ENCODE measurements around the gene CA10. TPM values are rescaled to one million over a fixed set of nuclear protein-coding genes. Genes with fewer than 3 reads are reported as not detected.
A peak's percentile ranks its signal among the peaks of the same experiment; 100 is the strongest.

Gene CA10
- total RNA-seq, 1 donor from 2014 or later, result 5.0 TPM

DNA sequence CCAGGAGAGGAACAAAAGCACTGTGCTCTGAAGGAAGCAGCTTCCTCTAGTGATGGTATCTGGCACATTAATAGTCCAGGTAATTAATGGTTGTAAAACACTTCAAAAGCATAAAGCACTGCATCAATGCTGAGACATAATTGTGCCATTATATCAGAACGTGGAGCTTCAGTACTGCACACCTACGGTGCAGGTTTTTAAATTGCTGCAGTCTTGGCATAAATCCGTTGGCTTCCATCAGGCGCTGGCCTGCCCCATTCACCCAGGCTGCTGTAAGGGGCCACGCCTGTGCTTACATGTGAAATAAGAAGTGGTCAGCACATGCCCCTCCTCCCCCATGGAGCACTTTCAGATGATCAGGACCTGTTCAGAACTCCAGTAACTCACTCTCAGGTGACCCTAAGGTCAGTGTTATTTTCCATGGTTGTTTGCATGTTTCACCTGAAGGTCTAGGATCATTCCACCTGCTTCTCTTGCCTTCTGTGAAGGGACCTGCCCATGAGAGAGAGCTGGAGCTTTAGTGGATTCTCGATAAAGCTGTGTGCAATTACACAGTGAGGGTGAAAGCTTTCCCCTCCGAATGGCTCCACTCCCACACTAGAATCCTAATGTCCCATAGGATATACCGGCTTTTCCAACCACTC, 345.3 kb downstream of the CA10 start:
- no peak for DNase-seq

DNA sequence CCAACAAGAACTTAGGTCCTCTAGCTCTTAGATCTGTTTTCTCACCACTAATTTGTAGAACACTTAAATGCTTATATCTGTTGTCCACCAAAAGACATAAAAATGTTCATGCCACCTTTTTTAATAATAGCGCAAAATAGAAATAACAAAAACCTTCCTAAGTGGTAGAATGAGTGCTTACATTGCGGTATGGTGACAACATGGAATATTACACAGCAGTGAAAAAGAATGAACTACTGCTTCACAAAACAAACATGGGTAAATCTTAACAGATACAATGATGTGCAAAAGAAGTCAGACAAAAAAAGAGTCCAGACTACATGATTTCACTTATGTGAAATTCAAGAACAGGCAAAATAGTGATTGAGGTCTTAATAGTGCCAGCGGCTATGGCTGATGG, 351.1 kb downstream of the CA10 start:
- DNase-seq, result no peak

DNA sequence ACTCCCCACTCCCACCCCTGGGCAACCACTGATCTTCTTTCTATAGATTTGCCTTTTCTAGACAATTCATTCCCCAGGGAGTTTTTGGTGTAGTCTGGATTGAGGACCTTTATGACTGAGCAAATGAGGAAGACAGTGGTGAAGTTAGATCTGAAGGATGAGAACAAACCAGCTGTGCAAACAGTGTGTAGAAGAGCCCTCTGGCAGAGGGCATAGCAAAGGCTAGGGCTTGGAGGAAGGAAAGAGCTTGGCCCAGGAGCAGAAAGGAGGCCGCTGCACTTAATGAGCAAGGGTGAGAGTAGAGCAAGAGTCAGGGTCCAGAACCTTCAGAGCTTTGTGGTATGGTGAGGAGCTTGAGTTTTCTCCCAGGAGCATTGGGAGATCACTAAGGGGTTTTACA, 352.7 kb downstream of the CA10 start:
- DNase-seq, result no peak

DNA sequence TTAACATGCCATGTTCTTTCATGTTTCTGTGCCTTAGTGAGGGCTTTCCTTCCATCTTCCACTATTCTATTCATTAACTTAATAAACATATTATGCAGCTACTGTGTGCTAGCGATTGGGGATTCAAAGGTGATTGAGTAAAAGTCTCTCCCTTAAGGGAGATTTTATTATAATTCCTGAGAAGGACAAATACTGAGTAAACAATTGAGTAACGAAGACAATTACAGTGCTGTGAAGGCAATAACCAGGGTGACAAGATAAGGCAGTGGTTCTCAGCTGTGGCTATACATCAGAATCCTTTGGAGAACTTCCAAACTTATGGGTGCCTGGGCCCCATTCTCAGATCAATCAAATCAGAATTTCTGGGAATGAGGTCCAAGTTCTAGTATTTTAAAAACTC, 353.3 kb downstream of the CA10 start:
- DNase-seq, result no peak

DNA sequence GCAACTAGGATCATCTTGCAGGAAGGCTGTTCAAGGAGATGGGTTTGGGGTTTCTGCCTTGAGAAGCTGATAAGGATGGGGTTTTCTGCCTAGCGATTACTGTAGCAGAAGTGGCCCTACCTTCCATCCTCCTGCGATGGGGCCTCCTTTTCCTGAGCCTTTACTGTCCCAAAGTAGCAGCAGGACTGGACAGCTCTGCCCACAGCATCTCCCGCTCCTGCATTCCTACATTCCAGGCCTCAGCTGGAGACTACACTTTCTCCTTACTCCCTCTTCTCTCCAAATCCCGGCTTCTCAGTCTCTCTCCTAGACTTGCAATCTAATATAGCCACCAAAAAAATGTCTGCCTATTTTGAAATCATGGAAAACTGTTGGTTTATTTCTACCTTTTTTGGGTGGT, 355.4 kb downstream of the CA10 start:
- no peak for DNase-seq

DNA sequence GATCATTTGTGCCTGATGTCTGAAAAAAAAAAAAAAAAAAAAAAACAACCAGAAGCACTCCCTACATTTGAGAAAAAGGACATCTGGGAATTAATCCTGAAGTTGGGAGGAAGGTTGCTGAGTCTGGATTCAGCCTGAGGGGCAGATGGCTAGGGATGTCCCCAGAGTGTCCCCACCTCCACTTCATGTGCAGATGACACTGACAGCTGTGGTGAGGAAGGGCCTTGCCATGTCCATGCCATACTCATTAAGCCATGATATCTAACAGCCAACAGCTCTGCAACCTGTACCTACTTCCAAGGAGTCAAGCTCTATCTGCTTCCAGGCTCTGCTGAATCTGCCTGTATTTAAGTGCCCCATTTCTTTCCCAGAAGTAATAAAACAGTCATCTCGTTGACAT, 356.0 kb downstream of the CA10 start:
- no peak for DNase-seq

DNA sequence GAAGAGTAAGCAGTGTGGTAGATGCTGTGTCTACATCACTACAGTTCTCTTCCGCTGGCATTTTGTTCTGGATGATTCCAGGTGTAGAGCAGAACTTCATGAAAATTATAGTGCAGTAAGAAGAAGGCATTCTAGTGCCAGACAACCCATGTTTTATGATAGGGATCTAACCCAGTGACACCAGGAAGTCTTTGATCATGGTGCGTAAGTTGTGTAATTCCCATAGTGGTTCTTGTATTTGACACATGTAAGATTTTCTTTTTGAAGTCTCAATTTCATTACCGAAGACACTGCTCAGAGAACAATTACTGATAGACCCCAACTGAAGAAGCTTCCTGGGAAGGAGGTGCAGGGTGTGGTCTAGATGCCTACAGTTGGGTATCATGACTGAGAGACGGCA, 356.9 kb downstream of the CA10 start:
- DNase-seq, result no peak

DNA sequence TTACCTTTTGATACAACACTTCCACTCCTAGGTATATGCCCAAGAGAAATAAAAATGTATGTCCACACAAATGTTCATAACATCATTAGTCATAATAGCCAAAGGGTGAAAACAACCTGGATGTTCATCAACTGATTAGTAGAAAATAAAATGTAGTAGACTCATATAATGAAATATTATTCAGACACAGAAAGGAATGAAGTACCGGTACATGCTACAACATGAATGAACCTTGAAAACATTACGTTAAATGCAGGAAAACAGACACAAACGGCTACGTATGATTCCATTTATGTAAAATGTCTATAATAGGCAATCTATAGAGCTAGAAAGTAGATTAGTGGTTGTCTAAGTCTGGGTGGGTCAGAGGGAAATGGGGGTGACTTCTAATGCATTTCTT, 358.5 kb downstream of the CA10 start:
- DNase-seq, result no peak

DNA sequence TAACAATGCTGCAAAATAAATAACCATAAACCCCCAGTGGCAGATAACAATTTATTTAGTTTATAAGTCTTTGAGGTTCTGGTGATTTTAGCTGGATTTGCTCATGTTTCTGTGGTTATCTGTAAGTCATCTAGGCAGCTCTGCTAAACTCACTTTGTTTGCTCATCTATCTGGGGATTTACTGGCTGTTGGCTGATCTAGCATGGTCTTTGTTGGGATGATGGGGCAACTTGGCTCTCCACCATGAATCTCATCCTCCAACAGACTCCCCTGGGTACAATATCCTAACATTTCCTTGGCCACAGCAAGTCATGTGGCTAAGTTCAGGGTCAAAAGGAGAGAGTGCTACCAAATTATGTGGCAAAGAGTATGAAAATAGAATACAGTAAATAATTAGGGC, 359.3 kb downstream of the CA10 start:
- no peak for DNase-seq

DNA sequence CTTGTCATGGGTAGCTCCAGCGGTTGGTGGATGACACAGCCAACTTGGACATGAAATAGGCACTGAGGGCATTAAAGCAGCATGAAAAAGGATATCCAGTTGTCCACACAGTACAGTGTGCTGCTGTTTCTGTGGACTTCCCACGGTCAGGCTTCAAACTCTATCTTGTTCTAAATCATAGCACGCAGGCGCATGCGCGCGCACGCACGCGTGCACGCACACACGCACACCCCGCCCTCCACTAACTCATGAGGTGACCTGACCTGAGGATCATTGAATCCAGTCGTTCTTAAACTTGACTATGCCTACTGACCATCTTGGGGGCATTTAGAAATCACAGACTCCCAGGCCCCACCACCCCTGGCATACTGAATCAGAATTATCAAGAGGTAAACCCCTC, 361.4 kb downstream of the CA10 start:
- DNase-seq, result no peak

DNA sequence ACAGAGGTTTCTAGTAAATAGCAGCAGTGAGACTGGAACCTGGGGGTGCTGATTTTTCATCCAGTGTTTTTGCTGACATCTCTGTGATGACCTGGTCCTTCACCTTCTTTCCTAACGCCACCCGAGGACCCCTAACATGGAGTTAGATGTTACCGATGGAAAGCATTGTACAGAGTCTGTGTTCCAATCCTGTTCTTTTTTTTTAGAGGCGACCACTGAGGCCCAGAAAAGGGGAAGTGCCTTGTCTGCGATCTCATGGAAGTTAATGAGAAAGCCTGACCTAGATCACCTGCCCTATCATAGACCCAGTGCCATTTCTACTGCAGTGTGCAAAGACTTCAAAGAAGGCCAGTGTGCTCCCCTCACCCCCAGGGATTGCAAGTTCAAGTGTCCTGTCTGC, 362.5 kb downstream of the CA10 start:
- no peak for DNase-seq

DNA sequence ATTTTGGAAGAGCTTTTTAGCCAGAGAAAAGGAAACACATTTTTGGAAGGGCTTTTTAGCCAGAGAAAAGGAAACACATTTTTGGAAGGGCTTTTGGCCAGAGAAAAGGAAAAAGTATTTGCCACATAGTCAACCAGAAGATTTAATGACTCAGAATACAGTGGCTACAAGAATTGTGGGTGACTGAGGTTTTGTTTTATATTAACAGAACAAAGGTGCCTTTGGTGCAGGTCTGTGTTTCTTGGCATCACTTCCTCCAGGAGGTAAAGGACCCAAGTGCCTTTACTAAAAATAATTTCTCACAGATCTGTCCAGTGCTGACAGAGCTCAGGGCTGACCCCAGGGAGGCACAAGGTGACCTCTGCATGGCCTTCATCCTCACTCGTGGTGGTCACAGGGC, 363.1 kb downstream of the CA10 start:
- no peak for DNase-seq

DNA sequence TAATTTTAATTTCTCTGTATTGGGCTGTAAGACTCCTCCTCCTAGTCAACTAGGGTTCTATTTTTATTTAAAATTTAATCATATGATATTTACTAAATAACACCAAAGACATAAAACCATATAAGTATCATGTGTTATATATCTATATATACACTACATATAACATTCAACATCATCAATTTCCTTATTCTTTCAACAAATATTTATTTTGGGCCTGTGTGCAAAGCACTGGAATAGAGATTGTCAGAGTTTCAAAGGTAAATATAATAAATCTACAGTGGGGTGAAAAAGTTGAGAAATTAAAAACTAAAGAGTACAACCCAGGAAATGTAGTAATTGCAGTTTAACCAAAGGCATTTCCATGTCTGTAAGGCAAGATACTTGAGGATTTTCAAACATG, 364.0 kb downstream of the CA10 start:
- DNase-seq, result no peak

DNA sequence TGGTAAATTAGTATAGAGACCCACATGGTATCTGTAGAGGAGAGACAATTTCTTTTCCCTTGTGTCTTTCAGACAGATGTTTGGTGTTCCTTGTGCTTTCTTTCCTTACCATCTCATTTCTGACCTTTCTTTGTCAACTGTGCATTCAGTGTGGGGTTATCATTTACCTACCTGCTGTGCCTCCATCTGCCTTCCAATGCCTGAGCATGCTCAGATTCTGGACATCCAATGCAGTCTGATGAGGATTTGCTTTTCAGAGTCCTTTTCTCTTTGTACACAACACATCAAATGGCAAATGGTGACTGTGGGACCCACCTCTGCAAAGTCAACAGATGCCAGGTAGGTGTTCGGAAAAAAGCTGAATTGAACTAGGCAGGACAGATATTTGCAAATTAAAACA, 364.8 kb downstream of the CA10 start:
- no peak for DNase-seq

DNA sequence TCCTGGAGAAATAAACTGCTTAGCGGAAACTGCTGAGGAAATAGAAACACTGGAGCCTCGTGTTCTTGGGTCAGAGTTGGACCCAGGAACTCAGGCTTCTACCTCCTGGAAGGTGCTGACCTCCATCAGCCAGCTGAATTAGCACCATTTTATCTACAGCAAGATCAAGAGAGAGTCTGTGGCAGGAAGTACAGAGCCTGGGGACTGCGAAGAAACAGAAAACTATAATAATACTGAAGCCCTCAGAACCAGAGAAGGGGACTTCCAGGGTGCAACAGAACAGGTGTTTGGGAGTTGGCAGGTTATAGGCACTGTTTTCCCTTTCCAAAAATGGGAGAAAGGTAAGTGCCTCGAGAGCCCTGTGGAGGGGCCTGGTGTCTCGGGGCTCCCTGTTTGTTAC, 379.7 kb downstream of the CA10 start:
- DNase-seq, result no peak

DNA sequence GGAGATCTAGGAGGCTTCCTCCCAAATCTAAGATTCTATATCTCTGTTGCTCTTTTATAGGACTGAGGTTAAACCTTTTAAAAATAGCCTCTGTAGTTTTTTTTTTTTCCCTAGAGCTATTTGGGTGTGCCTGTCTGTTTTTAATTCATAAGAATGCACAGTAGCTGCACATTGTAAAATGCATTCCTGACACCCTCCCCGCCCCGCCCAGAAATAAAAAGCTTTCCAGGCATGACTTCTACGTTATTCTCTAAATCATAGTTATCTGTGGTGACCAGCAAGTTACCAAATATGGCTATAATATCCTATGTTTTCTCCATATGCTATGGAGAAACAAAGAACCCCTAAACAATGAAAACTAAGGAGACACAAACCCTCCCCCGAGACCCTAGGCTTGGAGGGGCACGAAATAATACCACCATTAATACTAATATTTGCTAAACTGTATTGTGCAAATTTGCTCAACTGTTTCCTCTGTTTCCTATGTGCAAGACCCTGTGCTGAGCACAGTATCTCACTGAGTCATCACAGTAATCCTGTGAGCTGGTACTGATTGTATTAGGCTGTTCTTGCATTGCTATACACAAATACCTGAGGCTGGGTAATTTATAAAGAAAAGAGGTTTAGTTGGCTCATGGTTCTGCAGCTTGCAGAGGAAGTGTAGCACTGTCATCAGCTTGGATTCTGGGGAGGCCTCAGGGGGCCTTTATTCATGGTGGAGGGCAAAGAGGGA, 388.3 kb downstream of the CA10 start:
- DNase-seq, result no peak

DNA sequence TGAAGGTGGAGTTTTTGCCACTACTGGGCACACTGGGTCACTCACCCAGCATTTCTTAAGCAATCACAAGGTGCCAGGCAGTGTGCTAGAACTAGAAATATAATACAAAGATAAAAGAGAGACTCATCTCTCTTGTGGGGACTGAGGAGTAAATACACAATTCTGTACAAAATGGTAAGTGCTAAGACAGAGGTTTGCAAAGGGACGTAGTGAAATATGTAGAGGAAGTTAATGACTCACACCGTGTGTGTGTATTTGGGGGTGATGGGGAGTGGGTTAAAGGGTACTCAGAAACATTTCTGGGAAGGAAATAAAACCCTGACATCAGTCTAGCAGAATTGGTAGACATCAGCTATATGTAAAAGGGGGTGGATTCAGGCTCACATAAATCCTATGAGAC, 389.3 kb downstream of the CA10 start:
- no peak for DNase-seq

DNA sequence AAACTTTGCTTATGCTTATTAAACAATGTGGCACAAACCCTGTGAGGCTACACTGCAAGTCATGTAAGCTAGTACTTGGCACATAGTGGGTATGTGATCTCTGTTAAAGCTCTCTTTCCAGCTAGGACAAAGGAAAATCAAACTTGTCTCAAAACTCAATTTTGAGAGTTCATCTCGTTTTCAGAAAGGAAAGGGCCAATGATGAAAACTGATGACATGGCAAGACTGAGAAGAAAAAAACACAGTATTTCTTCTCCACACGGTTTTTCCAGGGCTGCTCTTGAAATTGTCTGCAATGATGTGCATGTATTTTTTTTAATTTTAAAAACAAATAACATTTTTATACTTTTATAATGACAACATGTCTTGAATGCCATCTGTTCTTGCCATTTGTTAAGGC, 389.8 kb downstream of the CA10 start:
- DNase-seq, result no peak

DNA sequence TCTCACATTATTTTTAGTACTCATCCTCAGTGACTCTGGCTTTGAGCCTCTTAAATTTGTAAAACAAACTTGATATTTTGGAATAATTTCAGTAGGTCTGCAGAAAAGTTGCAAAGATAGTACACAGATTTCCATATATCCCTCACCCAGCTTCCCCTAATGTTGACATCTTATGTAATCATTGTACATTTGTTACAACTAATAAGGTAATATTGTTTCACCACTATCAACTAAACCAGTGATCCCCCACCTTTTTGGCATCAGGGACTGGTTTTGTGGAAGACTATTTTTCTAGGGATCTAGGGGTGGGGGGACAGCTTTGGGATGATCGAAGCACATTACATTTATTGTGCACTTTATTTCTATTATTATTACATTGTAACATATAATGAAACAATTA, 391.2 kb downstream of the CA10 start:
- DNase-seq, result no peak

DNA sequence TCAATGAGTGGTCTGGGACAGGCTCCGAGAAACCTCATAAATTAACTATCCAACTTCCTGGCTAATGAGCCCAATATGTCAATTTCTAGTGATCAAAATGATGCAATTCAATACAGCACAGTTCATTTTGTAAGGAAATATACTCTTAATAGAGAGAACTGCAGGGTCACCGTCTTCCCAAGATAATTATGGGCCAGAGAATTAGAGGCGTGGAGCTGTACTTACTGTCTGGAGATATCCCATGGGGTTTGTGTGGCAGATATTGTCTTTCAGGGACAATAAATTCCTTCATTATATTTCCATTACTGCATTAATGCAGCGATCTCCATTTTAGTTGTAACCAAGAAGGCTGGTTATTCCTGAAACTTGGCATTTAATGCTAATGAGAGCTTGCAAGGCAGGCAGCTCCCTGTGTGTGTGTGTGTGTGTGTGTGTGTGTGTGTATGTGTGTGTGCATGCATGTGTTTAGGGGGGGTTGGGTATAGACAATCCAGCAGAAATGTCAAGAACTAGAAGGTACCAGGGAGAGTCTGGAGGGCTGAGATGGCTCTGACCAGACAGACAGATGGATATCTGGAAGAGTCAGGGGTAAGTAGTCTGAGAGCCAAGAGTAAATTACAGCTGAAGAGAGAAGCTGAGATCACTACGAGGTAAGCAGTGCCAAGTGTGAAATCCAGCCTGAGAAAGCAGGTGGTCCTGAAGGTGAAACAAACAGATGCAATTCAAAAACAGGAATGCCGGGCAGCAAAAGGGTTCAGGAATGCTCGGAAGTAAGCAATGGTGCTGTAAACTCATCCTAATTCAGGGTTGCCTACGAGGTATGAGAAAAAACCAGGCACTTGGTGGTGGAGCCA, 393.0 kb downstream of the CA10 start:
- DNase-seq, result no peak

DNA sequence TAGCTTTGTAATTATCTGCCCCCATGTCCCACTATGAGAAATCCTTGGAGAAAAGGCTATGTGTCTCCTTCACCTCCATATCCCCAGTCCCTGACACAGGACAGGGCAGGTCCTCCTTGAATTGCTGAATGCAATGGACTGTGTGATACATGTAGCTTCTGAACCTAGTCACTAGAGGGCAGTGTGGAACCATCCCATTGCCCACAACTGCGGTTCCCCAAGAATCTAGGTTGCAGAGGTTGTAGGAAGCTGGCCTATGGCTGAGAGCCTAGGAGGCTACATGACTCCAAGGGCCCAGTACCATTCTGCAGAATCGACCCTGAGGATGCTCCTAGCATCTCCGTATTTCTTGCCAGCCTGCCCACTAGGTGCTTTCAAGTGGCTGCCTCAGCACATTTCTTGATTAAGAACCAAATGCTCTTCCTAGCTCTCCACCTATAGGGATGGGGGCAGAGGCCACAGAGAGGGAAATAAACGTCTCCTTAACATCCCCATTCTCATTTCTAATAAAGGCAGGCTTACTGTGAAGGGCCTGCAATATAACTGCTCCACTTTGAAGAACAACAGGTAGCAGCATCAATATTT, 394.0 kb downstream of the CA10 start:
- DNase-seq, result peak; percentile 24

DNA sequence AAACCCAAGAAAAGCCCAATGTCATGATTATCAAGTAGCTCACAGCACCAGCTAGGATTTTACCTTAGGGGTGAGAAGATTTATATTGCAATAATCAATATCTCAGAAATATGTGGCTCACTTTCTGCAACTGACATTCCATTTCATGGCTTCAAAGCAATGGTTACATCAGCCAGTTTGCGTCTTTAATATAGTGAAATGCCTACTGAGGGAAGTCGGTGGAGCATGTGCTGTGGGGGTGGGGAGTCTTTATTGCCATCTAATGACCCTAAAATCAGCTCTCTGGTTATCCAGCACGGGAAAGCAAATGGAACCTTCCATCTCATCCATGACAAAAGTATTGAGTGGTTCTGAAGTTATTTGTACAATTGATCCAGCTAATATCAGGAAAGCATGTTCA, 395.5 kb downstream of the CA10 start:
- DNase-seq, result no peak

DNA sequence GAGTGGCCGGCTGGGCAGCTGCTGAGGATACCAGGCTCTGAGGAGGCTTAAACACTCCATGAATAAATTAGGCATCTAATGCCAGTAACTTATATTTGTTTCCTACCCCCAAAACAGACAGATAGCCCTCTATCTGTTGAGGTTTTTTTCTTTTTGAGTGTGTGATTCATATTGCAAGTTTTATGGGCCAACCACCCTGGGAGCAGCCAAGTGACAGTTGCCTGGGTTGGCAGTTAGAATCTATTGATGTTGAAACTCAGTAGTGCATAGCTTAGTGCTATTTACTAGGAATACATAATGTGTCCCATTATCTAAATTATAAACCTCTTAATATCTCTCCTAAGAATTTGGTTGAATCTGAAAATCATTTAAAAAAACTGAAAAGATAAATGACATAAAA, 397.4 kb downstream of the CA10 start:
- DNase-seq, result no peak

All from occipital lobe (tissue), 2 donors.